IMR-90 (cell line): ENCODE results near the gene TCFL5. TPM values are rescaled to one million over a fixed set of nuclear protein-coding genes. Genes with fewer than 3 reads are reported as not detected.

Experiments used
- ATAC-seq: fragments of 200-7000 bp; cut with Tn5 transposase; 2 replicates; pipeline ENCODE4 v1.9.1; 2020; ENCODE audit warnings: low read depth, mild to moderate bottlenecking, moderate library complexity
- BruUV-seq: library from RNA; stranded (reverse); fragments of 400-500 nt; replicated peaks from 2 replicates; lab custom pipeline; 2021; lab: Mats Ljungman, UMichigan
- CTCF ChIA-PET: fragments of 300-600 bp; formaldehyde crosslinking; extraction: SDS; loops from one replicate; lab custom pipeline; 2021; ENCODE audit warnings: antibody characterized with exemption; lab: Yijun Ruan, JAX
- POLR2A ChIA-PET: fragments of 300-600 bp; sonication (Branson Sonifier 250); formaldehyde crosslinking; loops from one replicate; lab custom pipeline; 2022; ENCODE audit warnings: antibody characterized with exemption; ENCODE audit not compliant: unreplicated experiment; lab: Charles Lee
- DNase-seq: peaks from one replicate; pipeline ENCODE4 v3.0.0; 2013
- H2AFZ ChIP-seq: replicated peaks from 2 replicates; pipeline ENCODE3; 2013; ENCODE audit warnings: low read length, mild to moderate bottlenecking; ENCODE audit not compliant: poor library complexity
- H2AK5ac ChIP-seq: 2 replicates; pipeline ENCODE4 v1.6.1; 2013; ENCODE audit warnings: low read depth, low read length, inconsistent platforms
- H2AK9ac ChIP-seq: replicated peaks from 2 replicates; pipeline ENCODE3; 2013; ENCODE audit warnings: mild to moderate bottlenecking, low read depth, low read length, moderate library complexity; ENCODE audit not compliant: poor library complexity
- H2BK120ac ChIP-seq: 2 replicates; pipeline ENCODE4 v1.6.1; 2013; ENCODE audit warnings: low read depth, low read length, inconsistent platforms
- H2BK15ac ChIP-seq: 3 replicates; pipeline ENCODE4 v1.6.1; 2013; ENCODE audit warnings: low read depth, low read length, inconsistent platforms
- H2BK20ac ChIP-seq: 2 replicates; pipeline ENCODE4 v1.6.1; 2013; ENCODE audit warnings: low read depth, mild to moderate bottlenecking, inconsistent platforms, low read length, moderate library complexity
- H2BK5ac ChIP-seq: 2 replicates; pipeline ENCODE4 v1.6.1; 2013; ENCODE audit warnings: mild to moderate bottlenecking, low read depth, low read length, inconsistent platforms; ENCODE audit not compliant: poor library complexity, severe bottlenecking
- H3K14ac ChIP-seq: replicated peaks from 2 replicates; pipeline ENCODE4 v1.6.1; 2013; ENCODE audit warnings: low read depth, low read length, inconsistent platforms
- H3K18ac ChIP-seq: 2 replicates; pipeline ENCODE4 v1.6.1; 2013; ENCODE audit warnings: low read depth, low read length, control low read depth
- H3K23ac ChIP-seq: 2 replicates; pipeline ENCODE4 v1.6.1; 2013; ENCODE audit warnings: low read depth, low read length, inconsistent platforms
- H3K27ac ChIP-seq: 2 replicates; pipeline ENCODE4 v1.5.1; 2013; ENCODE audit warnings: mild to moderate bottlenecking, control low read depth, low read length; ENCODE audit not compliant: insufficient read depth
- H3K27me3 ChIP-seq: 2 replicates; pipeline ENCODE4 v1.6.1; 2013; ENCODE audit warnings: low read length; ENCODE audit not compliant: control insufficient read depth, insufficient read depth
- H3K36me3 ChIP-seq: 2 replicates; pipeline ENCODE4 v1.6.1; 2013; ENCODE audit warnings: low read length, mixed read lengths; ENCODE audit not compliant: control insufficient read depth, insufficient read depth
- H3K4ac ChIP-seq: 2 replicates; pipeline ENCODE4 v1.6.1; 2013; ENCODE audit warnings: low read depth, low read length, inconsistent platforms
- H3K4me1 ChIP-seq: 2 replicates; pipeline ENCODE4 v1.6.1; 2013; ENCODE audit warnings: low read length, mixed read lengths; ENCODE audit not compliant: control insufficient read depth, insufficient read depth
- H3K4me2 ChIP-seq: 2 replicates; pipeline ENCODE4 v1.6.1; 2013; ENCODE audit warnings: low read depth, mild to moderate bottlenecking, control low read depth, low read length, moderate library complexity
- H3K4me3 ChIP-seq: 2 replicates; pipeline ENCODE4 v1.5.1; 2013; ENCODE audit warnings: low read depth, mild to moderate bottlenecking, control low read depth, low read length, moderate library complexity; ENCODE audit not compliant: insufficient read depth
- H3K56ac ChIP-seq: 2 replicates; pipeline ENCODE4 v1.6.1; 2013; ENCODE audit warnings: low read length, inconsistent platforms; ENCODE audit not compliant: insufficient read depth; ENCODE audit errors: extremely low read depth
- H3K79me1 ChIP-seq, 2 experiments: 2 replicates each; pipeline ENCODE4 v1.6.1; 2013; ENCODE audit warnings: low read length in 2 of 2, inconsistent platforms in 1 of 2, low read depth in 1 of 2
- H3K9ac ChIP-seq: 2 replicates; pipeline ENCODE4 v1.6.1; 2013; ENCODE audit warnings: low read depth, low read length, control low read depth
- H3K9me1 ChIP-seq: 2 replicates; pipeline ENCODE4 v1.6.1; 2013; ENCODE audit warnings: low read length, inconsistent platforms; ENCODE audit not compliant: insufficient read depth
- H3K9me3 ChIP-seq: 2 replicates; pipeline ENCODE4 v1.6.1; 2013; ENCODE audit warnings: low read length; ENCODE audit not compliant: control insufficient read depth, insufficient read depth
- H4K20me1 ChIP-seq: 2 replicates; pipeline ENCODE4 v1.6.1; 2013; ENCODE audit warnings: low read length, inconsistent platforms; ENCODE audit not compliant: insufficient read depth
- H4K5ac ChIP-seq: 2 replicates; pipeline ENCODE4 v1.6.1; 2013; ENCODE audit warnings: mild to moderate bottlenecking, low read depth, low read length, control low read depth
- H4K8ac ChIP-seq, 2 experiments: 2 replicates each; pipeline ENCODE4 v1.6.1; 2013; ENCODE audit warnings: low read depth in 2 of 2, low read length in 2 of 2, control low read depth in 1 of 2, inconsistent platforms in 1 of 2
- H4K91ac ChIP-seq: 2 replicates; pipeline ENCODE4 v1.6.1; 2013; ENCODE audit warnings: low read depth, low read length, inconsistent platforms; ENCODE audit not compliant: insufficient read depth
- BHLHE40 ChIP-seq: fragments of 150-350 bp; IDR thresholded peaks from 2 replicates; pipeline ENCODE4 v1.6.1; 2016; ENCODE audit warnings: mild to moderate bottlenecking, low read depth, low read length
- CEBPB ChIP-seq: IDR thresholded peaks from 2 replicates; pipeline ENCODE4 v1.6.1; 2012; ENCODE audit warnings: low read depth, low read length, improper control_type of control experiment
- CHD1 ChIP-seq: IDR thresholded peaks from 2 replicates; pipeline ENCODE4 v1.6.1; 2012; ENCODE audit warnings: low read depth, low read length, improper control_type of control experiment
- ELK1 ChIP-seq: fragments of 150-350 bp; IDR thresholded peaks from 2 replicates; pipeline ENCODE4 v1.6.1; 2016; ENCODE audit warnings: low read depth, mild to moderate bottlenecking, low read length, moderate library complexity, borderline replicate concordance
- MAFK ChIP-seq: IDR thresholded peaks from 2 replicates; pipeline ENCODE4 v1.6.1; 2012; ENCODE audit warnings: low read depth, low read length, improper control_type of control experiment
- MXI1 ChIP-seq: IDR thresholded peaks from 2 replicates; pipeline ENCODE4 v1.6.1; 2012; ENCODE audit warnings: low read depth, mild to moderate bottlenecking, low read length, moderate library complexity, borderline replicate concordance
- POLR2A ChIP-seq: IDR thresholded peaks from 2 replicates; pipeline ENCODE4 v1.6.1; 2012; ENCODE audit warnings: mild to moderate bottlenecking, low read depth, low read length
- RCOR1 ChIP-seq: IDR thresholded peaks from 2 replicates; pipeline ENCODE4 v1.6.1; 2012; ENCODE audit warnings: mild to moderate bottlenecking, low read length, improper control_type of control experiment; ENCODE audit not compliant: insufficient replicate concordance
- RFX5 ChIP-seq: IDR thresholded peaks from 2 replicates; pipeline ENCODE4 v1.8.0; 2012; ENCODE audit warnings: low read depth, mild to moderate bottlenecking, low read length, moderate library complexity
- SMC3 ChIP-seq: fragments of 150-350 bp; IDR thresholded peaks from 2 replicates; pipeline ENCODE4 v1.6.1; 2016; ENCODE audit warnings: low read depth, mild to moderate bottlenecking, antibody characterized with exemption, low read length, moderate library complexity
- WGBS, 2 experiments: methylation state at CpG; one replicate each; pipeline versions ENCODE4 v1.1.5 to v1.1.7; 2013; ENCODE audit warnings: missing lambda C conversion rate in 2 of 2; ENCODE audit not compliant: insufficient read length in 1 of 2; ENCODE audit errors: extremely low coverage in 2 of 2; 5-methylcytosine and 5-hydroxymethylcytosine counted together
- dilution Hi-C: fragments of 300-500 bp; cut with HindIII; formaldehyde crosslinking; loops from one replicate; pipeline ENCODE4 v1.14.3; 2018; ENCODE audit warnings: low sequenced_read_pairs; ENCODE audit not compliant: unreplicated experiment
- in situ Hi-C: fragments of 300-500 bp; cut with MboI; formaldehyde crosslinking; loops from 3 replicates; pipeline ENCODE4 v1.14.3; 2019; ENCODE audit warnings: low sequenced_read_pairs, inconsistent platforms, mixed read lengths
- intact Hi-C: fragments of 100-400 bp; cut with micrococcal nuclease; formaldehyde crosslinking; loops from 2 replicates; pipeline ENCODE4 v1.10.0; 2022
- polyA plus RNA-seq, 3 experiments: library from polyadenylated mRNA; depleted of rRNA; stranded (reverse); fragments of >200 nt; gene quantifications; 2 replicates each; pipeline ENCODE4 v1.2.3, GENCODE V29; 2012; ENCODE audit warnings: low replicate concordance in 1 of 3
- total RNA-seq: library from RNA; depleted of rRNA; stranded (reverse); fragments of >200 nt; gene quantifications from 2 replicates; pipeline ENCODE4 v1.2.3, GENCODE V29; 2012

The TCFL5 gene
- total and polyA plus RNA-seq, 2 of the 4 experiments (the other 2 are of a cell fraction): 6.0 to 8.2 TPM

GRCh38 chr20:62891111-62891510 is 29.5 kb upstream of the TCFL5 start:
- H3K27ac ChIP-seq: no peak overlapping the region
- BruUV-seq: no TSS peak
- in situ Hi-C loops (no loop called here), dilution Hi-C loops (no loop called here), intact Hi-C loops (no loop called here)
- peaks cover 78% of the 10 kb centered on the region for H3K36me3 ChIP-seq
- ChIA-PET POLR2A (no interaction called here), CTCF (interaction anchor here (1.7 kb wide), 1 partner anchor 16 kb away, joined by 6 read pairs; no protein-coding TSS in a partner anchor)
- no peak overlapping the region for H3K23ac ChIP-seq
- H3K4ac ChIP-seq: no peak overlapping the region
- TF ChIP-seq ELK1: no peak
- no peak for TF ChIP-seq MAFK
- no peak for TF ChIP-seq MXI1
- TF ChIP-seq SMC3: no peak
- TF ChIP-seq CEBPB: no peak
- TF ChIP-seq CHD1: no peak
- no peak for TF ChIP-seq POLR2A
- no peak for TF ChIP-seq RCOR1
- TF ChIP-seq BHLHE40: no peak
- TF ChIP-seq RFX5: no peak
- H3K9ac ChIP-seq: no peak overlapping the region
- H3K79me1 ChIP-seq: peaks cover 11 to 60% of the 10 kb centered on the region in 2 experiments
- no peak overlapping the region for H4K8ac ChIP-seq
- no peak overlapping the region for H3K4me3 ChIP-seq
- no peak for ATAC-seq
- H3K18ac ChIP-seq: no peak overlapping the region
- no peak overlapping the region for H2AFZ ChIP-seq
- H4K5ac ChIP-seq: no peak overlapping the region
- H3K56ac ChIP-seq: no peak overlapping the region
- no peak overlapping the region for H2AK9ac ChIP-seq
- H2BK5ac ChIP-seq: no peak overlapping the region
- H3K9me3 ChIP-seq: no peaks in the 10 kb centered on the region
- no peak overlapping the region for H3K14ac ChIP-seq
- peaks cover 11% of the 10 kb centered on the region for H3K4me1 ChIP-seq
- H3K4me2 ChIP-seq: no peak overlapping the region
- peaks cover 20% of the 10 kb centered on the region for H4K20me1 ChIP-seq
- WGBS, 2 experiments: 81% methylated on average over 11 of the region's 15 CpGs; no CpG with 5 or more reads in 1 of the 2 experiments
- H4K91ac ChIP-seq: no peak overlapping the region
- no peak overlapping the region for H2AK5ac ChIP-seq
- H2BK120ac ChIP-seq: no peak overlapping the region
- peak; percentile 48 for DNase-seq
- H2BK20ac ChIP-seq: no peak overlapping the region
- peaks cover 11% of the 10 kb centered on the region for H3K9me1 ChIP-seq
- no peaks in the 10 kb centered on the region for H3K27me3 ChIP-seq
- no peak overlapping the region for H2BK15ac ChIP-seq
